SIG-M5 treated with dmso at 0.1 percent for 504 hours (cell line): ENCODE results near the gene TOX2.

Experiments
- DNase-seq: peaks from one replicate; lab custom pipeline; 2025; ENCODE audit not compliant: unreplicated experiment; lab: John Stamatoyannopoulos, UW

TOX2 gene

DNA sequence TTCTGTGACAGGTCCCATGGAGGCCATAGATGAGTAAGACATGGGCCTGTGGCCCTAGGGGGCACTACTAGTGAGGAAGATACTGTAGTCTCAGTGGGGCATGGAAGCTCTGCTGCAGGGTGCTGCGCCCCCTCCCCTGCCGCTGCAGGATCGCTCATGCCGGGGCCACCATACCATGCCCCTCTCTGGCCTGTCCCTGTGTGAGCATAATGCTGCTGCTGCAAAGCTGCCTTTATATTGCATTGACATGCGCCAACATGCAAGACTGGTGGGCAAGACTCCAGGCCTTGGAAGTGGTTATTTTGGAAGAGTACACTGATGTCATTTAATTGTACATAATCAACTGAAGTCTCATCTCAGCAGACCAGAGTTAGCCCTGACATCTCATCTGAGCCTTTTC is 60.0 kb downstream of the TOX2 start:
- DNase-seq, result no peak

DNA sequence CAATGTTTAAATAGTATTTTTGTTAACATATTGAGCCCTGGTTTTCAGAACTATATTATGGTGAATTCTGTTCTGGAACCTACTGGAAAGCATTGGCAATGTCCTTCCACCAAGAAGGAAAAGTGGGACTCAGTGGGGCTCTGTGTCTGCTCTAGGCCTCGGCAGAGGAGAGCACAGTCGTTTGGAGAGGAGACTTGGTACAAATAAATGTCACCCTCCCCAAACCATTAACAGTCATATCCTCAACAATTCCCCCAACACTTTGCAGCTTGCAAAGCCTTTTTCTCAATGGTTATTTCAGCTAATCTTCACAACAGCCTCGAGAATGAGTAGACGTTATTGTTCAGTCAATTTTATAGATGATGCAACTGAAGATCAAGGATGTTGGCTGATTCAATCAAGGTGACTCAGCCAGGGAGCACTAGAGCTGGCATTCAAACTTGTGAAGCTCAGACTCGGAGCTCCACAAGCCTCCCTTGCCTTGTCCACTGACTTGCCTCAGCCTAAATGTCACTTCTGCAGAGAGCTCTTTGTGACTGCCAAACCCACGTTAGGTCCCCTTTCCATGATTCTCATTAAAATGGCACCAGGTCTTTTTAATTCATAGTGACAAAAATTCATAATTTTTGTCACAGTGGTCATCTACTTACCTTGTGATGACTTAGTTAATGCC is 60.6 kb downstream of the TOX2 start:
- no peak for DNase-seq

- peak; percentile 56 for DNase-seq
Observed at GRCh38 chr20:43976547-43976946, 61.9 kb downstream of the TOX2 start.

DNA sequence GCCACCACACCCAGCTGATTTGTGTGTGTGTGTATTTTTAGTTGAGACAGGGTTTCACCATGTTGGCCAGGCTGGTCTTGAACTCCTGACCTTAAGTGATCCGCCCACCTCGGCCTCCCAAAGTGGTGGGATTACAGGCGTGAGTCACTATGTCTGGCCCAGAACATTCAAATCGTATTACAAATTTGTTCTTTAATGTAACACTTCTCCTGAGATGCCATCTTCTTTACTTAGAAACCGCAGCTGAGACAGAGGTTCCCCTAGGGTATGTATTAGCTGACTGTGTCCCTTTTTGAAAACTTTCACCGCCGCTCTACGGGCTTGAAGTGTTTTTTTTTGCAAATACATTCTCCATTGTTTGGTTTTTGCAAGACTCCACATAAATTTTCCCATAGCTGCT is 62.6 kb downstream of the TOX2 start:
- DNase-seq, result no peak

GRCh38 chr20:43977962-43978361 is 63.3 kb downstream of the TOX2 start:
- DNase-seq, result no peak

- DNase-seq, result no peak
Observed at GRCh38 chr20:43979576-43980105, 65.0 kb downstream of the TOX2 start.

DNA sequence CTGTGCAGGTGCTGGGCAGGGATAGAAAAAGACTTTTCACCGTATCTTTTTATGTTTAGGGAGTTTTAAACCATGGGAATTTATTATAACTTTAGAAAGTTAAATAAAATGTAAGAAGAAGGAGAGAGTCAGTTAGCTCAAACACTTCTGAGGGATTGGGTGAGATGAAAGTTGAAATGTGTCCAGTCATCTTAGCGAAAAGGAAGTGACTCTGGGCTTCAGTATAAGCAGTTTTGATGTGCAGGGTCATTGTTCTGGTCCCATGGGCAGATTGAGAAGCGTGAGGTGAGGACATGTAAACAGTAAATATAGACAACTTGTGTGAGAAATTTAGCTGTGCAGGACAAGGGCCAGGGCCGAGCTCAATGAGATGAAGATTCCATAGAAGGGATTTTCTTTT is 66.9 kb downstream of the TOX2 start:
- DNase-seq, result peak; percentile 8

GRCh38 chr20:43982016-43982415 is 67.4 kb downstream of the TOX2 start:
- DNase-seq, result no peak

DNA sequence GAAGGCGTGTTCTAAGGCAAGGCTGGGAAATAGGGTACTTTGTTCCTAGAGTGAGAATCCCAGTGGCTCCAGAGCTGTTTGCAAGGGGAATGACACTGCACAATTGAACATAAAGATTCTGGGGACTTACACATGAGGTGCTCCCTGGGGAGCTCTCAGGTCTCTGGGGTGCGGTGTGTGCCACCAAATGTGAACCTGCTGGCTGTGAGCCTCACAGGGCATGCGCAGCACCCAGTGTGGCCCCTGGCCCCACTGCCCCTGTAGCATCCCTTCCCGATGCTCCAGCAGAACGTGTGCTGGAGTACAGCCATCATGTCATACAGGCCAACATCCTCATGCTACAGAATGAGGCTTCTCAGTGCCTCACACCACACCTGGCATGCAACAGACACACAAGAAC is 68.2 kb downstream of the TOX2 start:
- no peak for DNase-seq

DNA sequence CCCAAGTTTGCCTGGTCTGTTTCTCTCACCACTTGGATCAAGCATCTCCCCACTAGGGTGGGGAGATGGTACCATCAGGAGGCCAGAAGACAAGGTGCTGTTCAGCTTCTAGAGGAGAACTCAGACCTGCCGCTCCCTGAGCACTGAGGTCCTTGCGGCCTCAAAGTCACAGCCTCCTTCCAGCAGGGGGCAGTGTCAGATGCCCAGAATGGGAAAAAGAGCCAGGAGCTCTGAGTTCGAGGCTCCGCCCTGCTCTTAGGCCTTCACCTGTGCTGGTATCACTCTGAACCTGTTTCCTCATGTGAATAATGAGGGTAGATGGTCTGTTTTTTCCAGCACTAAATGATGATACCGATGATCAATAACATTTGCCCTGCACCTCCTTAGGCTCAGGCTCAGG is 68.7 kb downstream of the TOX2 start:
- DNase-seq, result no peak

DNA sequence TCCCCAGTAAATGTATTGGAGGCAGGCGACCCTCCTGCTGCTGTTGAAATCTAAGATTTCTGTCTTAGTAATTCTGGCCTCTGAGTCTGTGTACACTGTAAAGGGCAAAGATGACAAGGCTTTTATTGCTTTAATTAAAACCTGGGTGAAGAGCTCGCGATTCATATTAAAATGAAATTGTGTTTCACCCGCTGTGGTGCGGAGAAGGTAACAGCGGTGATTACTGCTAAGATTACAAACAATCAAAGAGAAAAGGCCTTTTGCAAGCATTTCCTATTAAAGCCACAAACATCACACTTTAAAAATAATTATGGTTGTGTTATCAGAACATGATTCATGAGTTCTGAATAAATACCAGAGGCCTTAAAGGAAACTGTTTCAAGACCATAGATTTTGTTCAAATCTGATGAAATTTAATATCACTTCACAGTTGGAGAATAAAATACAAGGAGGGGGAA is 69.3 kb downstream of the TOX2 start:
- DNase-seq, result no peak

GRCh38 chr20:43984587-43984986 is 69.9 kb downstream of the TOX2 start:
- no peak for DNase-seq

DNA sequence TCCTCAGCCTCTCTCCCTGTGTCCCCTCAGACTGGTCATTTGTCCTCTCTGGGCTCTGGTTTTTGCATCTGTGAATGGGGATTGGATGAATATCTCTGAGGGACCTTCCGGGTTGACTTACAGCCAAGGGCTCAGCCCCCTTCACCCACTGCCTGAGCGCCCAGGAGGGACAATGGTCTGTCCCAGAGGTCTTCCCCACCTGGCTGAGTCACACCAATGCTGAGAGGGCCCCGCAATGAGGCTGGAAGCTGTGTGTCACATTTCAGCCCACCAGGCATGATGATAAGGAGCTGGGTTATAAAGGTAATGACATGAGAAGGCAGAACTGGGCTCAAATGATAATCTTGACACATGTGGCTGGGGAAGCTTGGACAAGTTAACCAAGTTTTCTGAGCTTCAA is 70.5 kb downstream of the TOX2 start:
- DNase-seq, result no peak

GRCh38 chr20:43985608-43986316 is 71.1 kb downstream of the TOX2 start:
- DNase-seq, result no peak

DNA sequence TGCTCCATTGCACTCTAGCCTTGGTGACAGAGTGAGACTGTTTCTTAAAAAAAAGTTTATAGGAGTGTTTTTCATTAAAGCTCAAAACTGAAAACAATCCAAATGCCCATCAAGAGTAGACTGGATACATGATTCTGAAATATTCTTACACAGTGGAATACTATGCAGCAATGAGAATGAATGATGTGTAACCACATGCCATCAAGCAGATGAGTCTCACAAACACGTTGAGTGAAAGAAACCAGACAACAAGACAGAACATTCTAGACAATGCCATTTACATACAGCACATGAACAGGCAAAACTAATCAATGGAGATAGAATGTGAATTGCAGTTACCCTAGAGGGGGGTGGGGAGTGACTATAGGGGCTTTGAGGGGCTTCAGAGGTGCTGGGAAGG is 72.4 kb downstream of the TOX2 start:
- no peak for DNase-seq

GRCh38 chr20:43987531-43987930 is 72.9 kb downstream of the TOX2 start:
- no peak for DNase-seq

DNA sequence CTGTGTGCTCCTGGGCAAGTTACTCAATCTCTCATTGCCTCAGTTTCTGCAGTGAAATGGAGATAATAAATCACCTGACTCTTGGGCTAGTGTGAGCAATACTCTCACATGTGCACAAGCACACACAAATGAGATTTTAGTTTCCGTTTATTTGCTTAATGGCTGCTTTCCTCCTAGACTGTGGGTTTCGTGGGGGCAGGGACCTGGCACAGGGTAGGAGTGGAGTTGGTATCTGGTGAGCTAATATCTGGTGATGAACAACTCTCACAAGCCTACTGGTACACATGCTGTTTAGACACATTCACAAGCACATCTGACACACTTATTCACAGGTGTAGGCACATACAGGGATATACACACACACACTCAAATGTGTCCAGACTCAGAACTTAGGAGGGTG is 73.8 kb downstream of the TOX2 start:
- DNase-seq, result no peak

- DNase-seq, result no peak
Observed at GRCh38 chr20:43988867-43989266, 74.2 kb downstream of the TOX2 start.

- no peak for DNase-seq
Observed at GRCh38 chr20:43991261-43991660, 76.6 kb downstream of the TOX2 start.

DNA sequence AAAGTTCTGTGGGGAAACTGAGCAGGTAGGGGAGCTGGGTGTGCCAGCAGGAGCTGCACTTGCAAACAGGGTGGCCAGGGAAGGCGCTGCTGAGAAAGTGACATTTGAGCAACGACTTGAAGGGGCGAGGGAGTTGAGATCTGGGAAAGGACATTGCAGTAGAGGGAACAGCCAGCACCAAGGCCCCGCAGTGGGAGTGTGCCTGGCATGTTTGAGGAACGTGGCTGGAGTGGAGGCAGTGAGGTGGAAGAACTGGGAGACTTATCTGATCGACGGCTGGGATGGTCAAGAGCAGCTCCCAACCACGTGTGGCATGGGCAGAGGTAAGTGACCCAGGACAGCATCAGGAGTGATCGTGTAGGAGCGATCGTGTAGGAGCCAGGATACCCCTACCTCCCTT is 77.3 kb downstream of the TOX2 start:
- no peak for DNase-seq

DNA sequence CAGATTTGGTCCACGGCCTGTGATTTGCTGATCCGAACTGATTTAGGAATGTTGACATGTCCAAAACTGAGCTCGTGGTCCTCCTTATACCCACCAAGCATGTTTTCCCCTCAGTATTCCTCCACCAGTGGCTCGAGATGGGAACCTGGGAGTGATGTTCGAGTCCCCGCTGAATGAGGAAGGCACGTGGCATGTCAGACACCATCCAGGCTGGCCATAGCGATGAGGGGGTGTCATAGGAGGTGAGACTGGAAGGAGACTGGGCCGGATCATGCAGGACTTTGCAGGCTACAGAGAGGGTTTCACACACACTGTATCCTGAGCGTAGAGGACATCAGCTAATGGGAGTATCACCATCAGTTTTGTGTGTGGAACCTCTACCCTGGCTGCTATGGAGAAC is 78.2 kb downstream of the TOX2 start:
- no peak for DNase-seq

DNA sequence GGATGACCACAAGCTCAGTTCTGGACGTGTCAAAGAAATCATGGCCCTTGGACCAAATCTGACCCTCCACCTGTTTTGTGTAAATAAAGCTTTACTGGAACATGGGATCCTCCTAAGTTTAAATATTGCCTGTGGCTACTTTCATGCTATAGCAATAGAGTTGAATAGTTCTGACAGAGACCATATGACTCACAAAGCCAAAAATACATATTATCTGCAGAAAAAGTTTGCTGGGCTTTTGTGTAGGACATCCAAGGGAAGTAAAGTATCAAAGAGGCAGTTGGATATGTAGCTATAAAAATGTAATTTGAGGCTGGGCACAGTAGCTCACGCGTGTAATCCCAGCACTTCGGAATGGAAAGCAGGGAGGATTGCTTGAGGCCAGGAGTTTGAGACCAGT is 78.9 kb downstream of the TOX2 start:
- DNase-seq, result no peak
